ENCODE results near the gene TH.
A peak's percentile ranks its signal among the peaks of the same experiment; 100 is the strongest.

TH gene

GRCh38 chr11:2157294-2158040 is 14.1 kb downstream of the TH start:
- DNase-seq = no peak

- peak; percentile 9 for DNase-seq
Measured at GRCh38 chr11:2156416-2157182, 15.0 kb downstream of the TH start.

GRCh38 chr11:2155511-2155910 is 16.1 kb downstream of the TH start:
- DNase-seq = no peak

DNA sequence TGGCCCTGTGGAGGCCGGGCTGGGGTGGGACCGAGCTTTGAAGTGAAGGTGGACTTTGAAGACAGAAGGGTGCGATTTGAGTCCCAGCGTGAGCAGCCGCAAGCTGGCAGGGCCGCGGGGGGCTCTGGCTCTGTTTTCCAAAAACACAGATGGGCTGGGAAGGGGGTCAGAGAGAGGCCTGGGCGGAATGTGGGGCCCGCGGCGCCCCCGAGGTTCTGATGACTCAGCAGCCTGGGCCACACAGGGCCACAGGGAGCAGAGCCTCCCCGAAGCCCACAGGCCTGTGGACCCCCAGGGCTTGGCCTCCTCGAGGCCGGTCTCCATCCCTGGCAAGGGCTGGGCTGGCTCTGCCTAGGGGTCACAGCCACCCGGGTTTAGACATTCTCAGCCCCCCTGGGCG is 16.7 kb downstream of the TH start:
- DNase-seq = no peak

DNA sequence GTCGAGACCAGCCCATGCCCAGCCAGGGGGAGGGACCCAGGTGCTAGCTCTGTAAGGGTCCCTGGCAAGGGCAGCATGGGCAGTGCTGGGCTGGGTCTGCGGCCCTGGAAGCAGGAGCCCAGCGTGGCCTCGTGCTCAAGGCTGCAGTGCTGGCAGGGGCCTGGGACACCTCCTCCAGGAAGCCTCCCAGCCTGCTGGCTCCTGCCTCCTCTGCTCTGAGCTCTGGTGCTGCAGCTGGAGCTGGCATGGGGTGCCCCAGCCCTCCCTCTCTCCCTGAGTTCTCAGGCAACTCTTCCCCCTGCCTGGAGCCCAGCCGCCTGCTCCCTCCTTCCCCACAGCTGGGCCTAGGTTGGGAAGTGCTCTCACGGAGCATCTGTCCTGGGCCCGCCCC is 17.4 kb downstream of the TH start:
- no peak for DNase-seq

- no peak for DNase-seq
Measured at GRCh38 chr11:2153581-2154194, 17.9 kb downstream of the TH start.

DNA sequence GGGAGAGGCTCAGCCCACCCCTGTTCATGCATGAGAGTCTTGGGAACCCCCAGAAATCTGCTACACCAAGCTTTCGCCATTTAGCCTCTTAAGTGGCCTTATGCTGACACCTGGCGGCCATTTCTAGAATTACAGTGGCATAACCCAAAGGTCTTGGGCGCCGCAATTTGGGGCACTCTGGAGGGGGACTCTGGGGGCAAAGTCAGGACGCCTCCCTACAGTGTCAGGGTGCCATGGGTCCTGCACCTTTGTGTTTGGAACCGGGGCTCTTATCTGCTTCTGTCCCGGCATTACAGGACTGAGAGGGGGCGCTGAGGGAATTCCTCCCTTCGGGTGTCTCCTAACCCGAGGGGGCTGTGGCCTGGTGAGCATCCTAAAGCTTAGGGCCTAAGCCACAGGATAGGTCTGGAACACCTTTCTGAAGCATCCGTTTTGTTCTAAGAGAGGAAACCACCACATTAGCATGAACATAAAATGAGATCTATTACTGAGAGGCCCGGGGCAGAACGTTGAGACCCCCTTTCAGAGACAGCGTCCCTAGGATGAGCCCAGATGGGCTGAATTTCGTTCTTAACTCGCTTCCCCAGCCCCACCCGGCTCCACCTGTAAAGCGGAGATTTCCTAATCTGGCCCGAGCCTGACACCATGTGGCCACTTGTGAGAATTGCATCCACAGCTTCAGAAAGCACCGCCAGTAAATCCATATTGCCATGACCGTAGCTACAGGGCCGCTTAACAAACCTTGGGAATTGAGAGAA is 19.9 kb downstream of the TH start:
- DNase-seq = peak; percentile 52

GRCh38 chr11:2149864-2150847 is 21.5 kb downstream of the TH start:
- no peak for DNase-seq

DNA sequence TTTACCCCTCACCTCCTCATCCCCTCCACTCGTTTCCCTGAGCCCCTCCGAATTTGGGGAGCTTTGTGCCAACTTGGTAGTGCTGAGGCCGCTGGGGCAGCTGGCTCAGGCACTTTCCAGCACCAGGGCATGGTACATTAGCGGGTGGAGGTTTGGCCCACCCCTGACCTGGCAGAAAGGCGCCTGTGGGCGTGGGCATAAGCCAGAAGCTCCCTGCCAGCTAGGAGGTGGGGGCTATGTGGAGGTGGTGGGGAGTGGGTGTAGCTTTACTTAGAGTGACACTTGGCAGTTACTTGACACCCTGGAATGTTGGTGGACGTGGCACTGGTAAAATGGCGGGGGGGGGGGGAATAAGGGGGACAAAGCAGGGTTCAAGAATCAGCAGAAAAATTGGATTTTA is 22.2 kb downstream of the TH start:
- DNase-seq = no peak

DNA sequence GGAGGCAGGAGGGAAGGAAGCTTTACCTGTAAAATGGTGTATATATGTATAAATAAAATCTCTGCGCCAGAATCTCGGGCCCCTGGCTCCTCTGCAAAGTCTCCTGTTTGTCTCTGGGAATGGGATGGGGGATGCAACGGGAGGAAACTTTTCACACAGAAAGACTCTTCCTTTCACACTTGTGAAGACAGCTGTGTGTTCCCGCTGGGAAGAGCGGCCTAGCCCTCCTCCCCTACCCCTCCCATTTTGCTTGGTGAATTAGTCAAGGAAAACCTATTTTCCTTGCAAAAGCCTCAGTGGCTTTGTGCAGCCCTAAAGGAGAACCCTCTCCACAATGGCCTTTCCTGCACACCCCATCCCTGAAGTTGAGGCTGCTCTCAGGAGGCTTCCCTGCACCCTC is 23.0 kb downstream of the TH start:
- DNase-seq = no peak

GRCh38 chr11:2147391-2147790 is 24.2 kb downstream of the TH start:
- no peak for DNase-seq

DNA sequence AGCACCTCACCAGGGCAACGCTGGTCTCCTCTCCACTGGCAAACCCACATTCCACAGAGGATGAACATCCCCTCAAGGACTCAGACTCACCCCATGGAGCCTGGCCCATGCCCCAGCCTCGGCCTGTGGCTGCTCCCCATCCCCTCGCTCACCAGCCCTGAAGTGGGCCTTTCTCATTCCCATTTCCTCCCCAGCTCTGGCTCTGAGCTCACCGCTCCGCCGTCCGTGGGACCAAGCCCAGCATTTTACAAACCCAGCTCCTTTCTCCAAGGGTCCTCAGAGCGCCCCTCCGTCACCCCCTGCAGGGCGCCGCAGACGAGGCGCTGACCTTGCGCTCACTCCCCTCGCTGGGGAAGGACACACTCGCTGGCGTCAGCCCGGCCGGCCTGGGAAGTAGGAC is 25.6 kb downstream of the TH start:
- DNase-seq = no peak

DNA sequence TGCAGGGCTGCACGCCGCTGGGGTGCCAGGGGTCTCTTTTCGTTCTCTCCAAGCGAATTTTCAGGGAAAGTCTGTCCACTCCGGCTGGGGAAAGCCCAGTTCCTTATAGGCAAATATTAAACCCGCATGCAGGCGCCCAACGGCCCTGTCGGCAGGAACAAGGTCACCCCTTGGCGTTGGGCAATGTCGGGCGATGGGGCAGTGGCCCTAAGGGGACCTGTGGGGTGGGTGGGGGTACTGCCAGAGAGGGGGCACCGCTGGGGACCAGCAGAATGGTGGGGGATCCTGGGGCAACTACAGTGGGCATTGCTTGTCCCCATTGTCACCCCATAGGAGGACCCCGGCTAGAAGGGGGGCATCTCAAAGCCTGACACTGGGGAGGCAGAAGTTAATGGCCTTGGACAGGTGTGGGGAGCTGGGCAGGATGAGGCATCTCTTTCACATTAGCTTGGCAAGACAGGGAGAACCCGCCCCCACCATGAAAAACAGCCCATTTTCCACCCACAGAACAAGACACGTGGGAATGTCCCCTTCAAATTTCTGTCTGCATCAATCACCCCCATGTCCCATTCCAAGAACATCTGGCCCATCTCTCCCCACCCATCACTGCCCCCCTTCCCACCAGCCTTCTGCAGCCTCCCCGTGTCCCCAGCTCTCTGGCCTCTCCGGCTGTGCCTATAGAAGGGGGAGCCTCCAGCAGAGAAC is 26.9 kb downstream of the TH start:
- DNase-seq = no peak

DNA sequence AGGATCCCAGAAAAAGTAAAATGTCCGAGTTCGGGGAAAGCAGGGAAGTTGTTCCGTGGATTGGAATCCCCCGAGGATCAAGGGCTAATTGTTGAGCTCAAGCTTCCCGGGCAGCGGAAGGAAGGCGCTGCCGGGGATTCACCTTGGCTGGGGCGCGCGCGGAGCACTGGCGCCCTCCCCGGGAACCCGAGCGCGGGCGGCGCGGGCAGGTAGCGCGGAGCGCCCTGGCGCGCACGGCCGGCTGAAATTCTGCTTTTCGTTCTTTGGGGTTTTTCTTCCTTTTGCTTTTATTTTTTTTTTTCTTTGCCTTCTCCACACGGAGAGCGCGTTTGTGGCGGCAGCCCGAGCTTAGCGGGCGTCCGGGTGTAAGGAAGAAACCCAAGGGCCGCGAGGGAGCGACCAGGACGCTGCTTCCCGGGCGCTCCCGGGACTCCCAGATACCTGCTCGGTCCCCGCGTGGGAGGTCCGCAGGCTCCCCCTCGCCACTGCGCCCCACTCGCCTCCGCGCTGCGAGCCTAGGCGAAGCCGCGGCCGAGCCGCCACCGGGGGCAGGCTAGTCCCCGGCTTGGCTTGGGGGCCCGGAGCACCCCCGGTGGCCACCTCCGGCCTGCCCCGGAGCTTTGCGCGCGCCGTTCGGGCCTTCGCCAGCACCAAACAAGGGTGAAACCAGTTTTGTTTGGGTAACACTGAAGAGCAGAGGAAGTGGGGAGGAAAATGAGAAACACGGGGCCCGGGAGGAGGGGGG is 27.6 kb downstream of the TH start:
- DNase-seq = no peak

DNA sequence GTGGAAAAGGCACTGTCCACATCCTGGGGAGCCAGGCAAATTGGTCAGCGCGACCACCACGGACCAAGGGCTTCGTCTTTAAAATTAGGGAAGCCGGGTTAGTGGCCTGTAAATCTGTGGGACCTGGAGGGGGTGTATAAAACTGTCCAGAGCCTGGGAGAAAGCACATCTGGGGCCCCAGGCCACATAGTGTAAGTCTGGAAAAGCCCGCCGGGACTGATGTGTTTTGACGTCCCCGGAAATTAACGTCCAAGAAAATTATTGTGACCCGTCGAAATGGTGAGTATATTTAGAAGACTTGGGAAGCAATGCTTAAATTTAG is 28.2 kb downstream of the TH start:
- no peak for DNase-seq

- DNase-seq = no peak
Measured at GRCh38 chr11:2142762-2143202, 28.8 kb downstream of the TH start.

DNA sequence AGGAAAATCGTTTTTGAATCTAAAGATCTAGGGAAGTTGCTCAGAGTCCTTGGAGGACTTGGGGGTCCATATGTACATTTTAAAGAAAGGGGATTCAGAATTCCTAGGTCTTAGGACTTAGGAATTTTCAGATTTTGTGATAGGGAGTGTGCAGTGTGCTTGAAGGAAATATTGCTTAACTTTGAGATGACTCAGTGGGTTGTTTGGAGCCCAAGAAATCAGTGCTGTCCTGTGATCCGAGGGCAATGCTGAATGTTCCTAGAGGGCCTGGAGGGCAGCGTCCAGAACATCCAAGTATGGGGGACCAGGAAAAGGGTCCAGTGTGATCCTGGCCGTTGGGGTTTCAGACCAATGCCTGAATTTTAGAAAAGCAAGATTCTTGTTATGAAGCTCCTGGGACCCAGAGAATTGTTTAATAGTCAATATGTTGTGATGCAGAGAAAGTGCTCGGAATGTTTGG is 29.3 kb downstream of the TH start:
- no peak for DNase-seq

DNA sequence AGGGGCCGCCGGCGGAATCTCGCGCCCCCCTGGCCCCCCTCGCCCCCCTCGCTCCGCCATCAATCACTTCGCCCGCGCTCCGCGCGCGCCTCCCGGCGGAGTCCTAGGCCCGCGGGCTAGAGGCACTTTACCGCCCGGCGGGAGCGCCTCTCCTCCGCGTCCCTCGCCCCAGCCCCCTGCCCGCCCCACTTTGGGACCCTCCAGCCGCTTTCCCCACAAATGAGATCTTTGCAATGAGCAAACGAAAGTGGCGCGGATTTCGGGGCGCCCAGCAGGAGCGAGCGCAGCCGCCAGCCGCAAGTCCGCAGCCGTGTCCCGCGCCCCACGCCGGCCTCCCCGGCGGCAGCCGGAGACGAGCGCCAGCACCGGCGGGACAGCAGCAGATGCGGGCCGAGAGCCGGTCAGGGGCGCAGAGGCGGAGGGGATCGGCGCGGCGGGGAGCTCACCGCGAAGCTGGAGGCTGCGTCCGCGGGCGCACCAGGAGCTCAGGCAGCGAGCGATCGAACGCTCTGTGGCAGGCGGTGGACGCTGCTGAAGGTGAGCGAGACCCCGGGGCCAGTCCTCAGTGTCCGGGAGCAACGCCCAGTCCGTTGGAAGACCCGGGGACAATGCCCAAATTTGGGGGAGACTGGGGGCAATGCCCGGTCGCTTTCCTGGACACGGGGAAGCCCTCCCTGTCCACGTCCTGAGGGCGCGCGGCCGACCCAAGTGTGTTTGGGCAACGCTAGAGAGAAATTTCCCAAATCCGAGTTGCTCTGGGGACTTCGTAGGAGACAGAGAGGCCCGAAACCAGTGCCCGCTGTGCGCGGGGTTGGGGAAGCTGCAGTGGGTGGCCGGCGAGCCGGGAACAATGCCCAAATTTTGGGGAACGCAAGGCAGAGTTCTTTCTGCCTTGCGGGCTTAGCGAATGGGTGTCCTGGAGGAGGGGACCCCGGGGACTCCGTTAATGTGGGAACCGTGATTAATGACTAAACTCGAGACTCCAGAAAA is 30.9 kb downstream of the TH start:
- DNase-seq = no peak

DNA sequence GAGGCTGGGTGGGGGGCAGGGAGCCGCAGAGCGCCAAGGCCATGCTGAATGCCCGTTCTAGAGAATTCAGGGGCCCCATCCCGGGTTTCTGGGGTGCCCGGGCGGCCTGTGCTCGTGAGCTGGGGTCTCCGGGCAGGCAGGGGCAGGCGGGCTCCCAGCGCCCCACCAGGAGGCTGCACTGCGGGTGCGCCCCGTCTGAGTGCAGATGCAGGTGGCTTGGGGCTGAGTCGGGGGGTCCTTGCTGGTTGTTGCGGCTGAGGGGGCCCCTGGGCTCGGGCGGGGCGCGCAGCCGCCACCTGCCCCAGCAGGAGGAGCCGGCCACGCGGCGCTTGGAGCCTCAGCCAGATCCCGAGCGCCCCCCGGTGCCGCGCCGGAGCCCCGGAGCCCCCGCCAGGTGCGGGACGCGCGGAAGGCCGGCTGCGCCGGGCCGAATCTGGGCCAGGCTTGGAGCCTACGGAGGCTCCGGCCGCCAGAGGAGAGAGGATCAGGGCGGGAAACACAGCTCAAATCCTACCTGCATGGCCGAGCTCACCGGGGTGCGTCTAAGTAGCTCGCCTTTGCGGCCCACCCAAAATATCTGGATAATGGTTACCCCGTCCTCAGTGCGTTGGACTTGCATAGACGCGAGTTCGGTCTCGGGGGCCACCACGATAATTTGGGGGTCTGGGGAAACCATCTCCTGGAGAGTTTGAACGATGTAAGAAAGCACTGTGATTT is 31.8 kb downstream of the TH start:
- no peak for DNase-seq

All from NK-92 treated with Interleukin-12 subunit alpha and Interleukin-12 subunit beta, amount 100 ng/mL, for 24 hours (cell line).